Activated naive CD8-positive, alpha-beta T cell treated with anti-CD3 and anti-CD28 coated beads, Interleukin-2, amount 50 U/mL, for 16 hours (primary cell): ENCODE results near the gene SH3RF2.
"Not testable (repeated sequence)": the region's sequence is repeated elsewhere in the genome, so short reads cannot be mapped to it uniquely, and the experiment has no call there.

Experiments
- DNase-seq: peaks from one replicate; pipeline ENCODE4 v3.0.0-alpha.2; 2020; ENCODE audit warnings: low read depth, low spot score

SH3RF2 gene, protein sequence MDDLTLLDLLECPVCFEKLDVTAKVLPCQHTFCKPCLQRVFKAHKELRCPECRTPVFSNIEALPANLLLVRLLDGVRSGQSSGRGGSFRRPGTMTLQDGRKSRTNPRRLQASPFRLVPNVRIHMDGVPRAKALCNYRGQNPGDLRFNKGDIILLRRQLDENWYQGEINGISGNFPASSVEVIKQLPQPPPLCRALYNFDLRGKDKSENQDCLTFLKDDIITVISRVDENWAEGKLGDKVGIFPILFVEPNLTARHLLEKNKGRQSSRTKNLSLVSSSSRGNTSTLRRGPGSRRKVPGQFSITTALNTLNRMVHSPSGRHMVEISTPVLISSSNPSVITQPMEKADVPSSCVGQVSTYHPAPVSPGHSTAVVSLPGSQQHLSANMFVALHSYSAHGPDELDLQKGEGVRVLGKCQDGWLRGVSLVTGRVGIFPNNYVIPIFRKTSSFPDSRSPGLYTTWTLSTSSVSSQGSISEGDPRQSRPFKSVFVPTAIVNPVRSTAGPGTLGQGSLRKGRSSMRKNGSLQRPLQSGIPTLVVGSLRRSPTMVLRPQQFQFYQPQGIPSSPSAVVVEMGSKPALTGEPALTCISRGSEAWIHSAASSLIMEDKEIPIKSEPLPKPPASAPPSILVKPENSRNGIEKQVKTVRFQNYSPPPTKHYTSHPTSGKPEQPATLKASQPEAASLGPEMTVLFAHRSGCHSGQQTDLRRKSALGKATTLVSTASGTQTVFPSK

DNA sequence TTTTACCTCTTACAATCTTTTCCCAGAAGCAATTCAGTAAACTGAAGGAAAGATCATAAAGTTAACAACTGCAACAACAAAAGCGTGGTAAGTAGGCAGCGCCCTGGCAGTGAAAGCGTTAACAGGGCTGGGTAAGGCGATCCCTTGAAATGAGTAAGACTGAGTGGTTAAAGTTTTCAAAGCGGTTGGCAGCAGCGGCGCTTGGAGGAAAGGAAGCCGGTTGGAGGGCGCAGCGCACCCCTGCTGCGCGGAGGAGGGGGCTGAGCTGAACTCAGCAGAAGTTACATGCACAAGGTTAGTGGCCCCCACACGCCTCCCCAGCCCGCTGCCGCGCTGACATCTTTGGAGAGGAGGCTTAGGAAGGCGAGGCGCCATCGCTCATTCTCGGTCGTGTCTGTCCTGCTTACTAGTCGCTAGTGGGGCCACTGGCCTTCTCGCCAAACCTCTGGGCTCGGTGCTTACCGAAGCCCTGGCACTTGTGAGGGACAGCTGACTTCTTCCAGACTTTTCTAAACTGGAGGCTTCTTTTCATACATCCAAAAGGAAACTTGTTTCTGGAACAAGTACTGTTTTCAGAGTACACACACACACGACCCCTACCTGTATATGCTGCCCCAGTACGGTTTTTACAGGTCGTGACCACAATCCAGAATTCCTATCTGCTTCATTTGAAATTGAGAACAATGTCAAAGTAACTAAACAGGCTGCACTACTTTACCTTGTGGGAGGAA lies at the start of gene SH3RF2:
TSS of gene SH3RF2 (plus strand) at position 178 of the 731 bp plus-strand sequence. CDS start 1,351 bp downstream, outside the sequence.
- no peak for DNase-seq

DNA sequence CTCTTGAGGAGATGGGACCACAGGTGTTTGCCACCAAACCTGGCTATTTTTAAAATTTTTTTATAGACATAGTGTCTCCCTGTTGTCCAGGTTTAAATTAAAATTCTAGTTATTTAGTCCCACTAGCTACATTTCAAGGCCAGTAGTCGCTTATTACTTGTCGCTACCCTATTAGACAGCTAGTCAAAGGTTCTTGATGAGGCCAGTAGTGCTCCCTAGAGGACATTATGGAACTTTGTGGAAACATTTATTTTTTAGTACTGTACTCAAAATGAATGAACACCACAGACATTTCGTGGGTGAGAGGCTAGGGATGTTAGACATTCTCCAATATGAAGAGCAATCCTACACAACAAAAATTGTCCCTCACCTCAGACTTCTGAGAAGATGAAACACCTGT lies 49.2 kb upstream of the SH3RF2 start:
- DNase-seq, result no peak

DNA sequence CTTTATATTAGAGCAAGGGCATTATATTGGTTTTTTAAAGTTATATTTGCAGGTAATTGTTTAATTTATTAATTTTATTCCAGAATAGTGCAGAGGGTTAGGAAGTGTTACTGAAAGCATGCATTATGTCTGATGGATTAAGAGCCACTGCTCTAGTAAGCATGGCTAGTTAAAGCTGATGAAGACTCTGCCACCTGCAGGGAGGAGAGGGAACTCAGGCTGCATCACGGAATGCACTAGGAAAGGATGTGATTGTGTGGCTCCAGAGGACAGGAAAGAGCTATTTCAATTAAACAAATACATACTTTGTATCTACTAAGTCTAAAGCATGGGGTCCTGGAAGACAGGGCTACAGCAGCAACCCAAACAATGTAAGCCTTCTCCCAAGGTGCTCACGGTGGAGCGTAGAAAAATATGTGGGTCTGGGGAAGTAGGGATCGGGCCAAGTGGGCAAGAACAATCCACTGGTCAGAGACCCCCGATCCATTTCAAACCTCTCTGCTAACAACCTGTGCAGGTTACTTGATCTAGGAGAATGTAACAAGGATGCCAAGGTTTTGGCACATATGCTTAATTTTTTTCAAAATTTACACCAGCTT lies 48.3 kb upstream of the SH3RF2 start:
- no peak for DNase-seq

DNA sequence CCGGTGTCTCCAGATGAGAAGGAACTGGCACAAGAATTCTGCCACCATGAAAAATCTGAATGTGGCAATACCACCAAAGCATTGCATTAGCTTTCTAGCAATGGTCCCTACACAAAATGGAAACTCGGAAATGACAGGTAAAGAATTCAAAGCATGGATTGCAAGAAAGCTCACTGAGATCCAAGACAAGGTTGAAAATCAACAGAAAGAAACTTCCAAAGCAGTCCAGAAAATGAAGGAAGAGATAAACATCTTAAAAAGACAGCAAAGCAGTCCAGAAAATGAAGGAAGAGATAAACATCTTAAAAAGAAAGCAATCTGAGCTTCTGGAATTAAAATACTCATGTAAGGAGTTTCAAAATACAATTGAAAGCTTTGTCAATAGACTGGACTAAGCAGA lies 46.8 kb upstream of the SH3RF2 start:
- DNase-seq, result no peak

DNA sequence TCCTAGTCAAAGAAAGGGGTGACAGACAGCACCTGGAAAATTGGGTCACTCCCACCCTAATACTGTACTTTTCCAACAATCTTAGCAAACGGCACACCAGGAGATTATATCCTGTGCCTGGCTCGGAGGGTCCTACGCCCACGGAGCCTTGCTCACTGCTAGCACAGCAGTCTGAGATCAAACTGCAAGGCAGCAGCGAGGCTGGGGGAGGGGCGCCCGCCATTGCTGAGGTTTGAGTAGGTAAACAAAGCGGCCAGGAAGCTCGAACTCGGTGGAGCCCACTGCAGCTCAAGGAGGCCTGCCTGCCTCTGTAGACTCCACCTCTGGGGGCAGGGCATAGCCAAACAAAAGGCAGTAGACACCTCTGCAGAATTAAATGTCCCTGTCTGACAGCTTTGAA lies 45.0 kb upstream of the SH3RF2 start:
- not testable (repeated sequence) for DNase-seq

DNA sequence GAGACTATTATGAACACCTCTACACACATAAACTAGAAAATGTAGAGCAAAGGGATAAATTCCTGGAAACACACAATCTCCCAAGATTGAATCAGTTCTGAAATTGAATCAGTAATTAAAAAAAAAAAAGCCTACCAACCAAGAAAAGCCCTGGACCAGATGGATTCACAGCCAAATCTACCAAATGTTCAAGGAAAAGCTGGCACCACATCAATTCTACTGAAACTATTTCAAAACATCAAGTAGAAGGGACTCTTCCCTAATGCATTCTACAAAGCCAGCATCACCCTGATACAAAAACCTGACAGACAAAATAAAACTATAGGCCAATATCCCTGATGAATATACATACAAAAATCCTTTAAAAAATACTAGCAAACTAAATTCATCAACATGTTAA lies 38.2 kb upstream of the SH3RF2 start:
- no peak for DNase-seq

DNA sequence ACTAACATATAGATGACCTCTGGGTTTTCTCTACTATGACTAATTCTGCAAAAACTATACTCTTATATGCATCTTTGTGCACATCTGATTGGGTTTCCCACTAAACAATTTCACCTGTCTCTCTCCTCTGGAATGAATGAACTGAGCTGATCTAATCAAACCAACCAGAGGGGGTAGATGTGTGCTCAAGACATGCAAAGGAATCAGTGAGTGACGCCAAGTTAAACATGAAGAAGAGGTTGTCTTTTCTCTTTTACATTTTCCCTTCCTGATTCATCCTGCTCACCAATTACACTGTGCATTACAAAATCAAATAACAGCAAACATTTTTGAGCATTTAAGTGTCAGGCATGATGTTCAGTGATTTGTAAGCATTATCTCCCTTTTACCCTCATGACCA lies 34.0 kb upstream of the SH3RF2 start:
- no peak for DNase-seq

DNA sequence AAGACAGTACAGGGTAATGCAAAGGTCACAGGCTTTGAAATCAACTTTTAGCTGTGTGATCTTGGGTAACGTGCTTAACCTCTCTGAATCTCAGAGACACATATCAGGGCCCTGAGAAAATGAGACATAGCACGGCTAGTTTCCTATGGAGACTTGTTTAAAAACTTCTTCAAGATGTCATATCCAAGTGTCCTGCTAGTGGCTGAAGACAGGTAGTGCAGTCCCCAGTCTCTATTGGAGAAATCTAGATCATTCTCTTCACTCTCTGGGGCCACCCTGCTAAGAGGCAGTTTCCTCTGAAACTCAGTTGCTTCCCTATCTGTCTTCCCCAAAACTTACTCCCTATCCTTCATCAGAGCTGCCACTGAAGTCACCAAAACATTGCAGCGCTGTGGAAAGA lies 33.3 kb upstream of the SH3RF2 start:
- DNase-seq, result no peak

DNA sequence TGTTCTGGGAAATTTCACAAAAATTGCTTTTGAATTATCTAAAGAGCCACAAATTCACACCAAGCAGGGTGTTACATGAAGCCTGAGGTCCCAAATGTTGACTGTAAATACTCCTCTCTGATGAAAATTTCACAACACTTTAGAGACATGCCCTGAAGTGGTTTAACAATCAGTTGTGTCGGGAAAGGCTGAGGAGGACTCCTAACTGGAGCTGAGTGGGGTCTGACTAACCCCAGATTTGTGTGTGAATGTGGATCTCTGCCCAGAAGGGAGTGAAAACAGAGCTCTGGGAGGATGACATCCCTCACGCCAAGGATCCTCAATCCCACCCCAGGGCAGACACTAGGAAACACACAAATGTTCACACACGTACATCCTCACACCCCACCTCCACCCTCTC lies 32.5 kb upstream of the SH3RF2 start:
- no peak for DNase-seq

DNA sequence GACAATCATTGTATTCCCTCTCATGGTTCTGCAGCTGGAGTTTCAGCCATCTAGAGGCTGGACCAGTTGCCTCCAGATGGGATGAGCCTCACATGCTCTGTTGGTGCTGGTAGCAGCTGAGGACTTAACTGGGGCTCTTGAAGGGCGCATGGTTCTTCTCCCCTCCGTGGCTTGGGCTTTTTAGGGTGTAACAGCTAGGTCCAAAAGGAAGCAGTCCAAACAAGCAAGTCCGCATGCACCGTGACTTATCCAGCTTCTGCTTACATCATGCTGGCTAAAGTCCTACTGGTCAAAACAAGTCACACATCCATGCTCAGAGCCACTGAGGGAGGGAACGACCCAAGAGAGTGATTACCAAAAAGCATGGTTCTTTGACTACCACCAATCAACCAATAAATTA lies 31.6 kb upstream of the SH3RF2 start:
- no peak for DNase-seq

DNA sequence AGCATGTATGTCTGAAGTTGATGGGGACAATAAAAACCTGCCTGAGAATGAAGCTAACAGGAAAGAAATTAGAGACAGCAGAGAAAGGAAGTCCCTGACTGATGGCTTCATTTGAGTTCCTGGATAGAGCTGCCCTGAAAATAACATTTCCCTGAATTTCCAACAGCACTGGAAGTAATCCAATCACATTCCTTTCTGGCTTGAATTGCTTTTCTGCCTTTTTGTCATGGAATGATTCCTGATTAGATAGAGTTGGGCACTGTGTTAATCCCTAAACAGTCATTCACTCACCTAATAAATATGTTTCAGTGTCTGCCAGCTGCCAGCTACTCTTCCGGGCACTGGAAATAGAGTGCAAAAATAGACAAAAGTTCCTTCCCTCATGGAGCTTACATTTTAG lies 30.0 kb upstream of the SH3RF2 start:
- no peak for DNase-seq

DNA sequence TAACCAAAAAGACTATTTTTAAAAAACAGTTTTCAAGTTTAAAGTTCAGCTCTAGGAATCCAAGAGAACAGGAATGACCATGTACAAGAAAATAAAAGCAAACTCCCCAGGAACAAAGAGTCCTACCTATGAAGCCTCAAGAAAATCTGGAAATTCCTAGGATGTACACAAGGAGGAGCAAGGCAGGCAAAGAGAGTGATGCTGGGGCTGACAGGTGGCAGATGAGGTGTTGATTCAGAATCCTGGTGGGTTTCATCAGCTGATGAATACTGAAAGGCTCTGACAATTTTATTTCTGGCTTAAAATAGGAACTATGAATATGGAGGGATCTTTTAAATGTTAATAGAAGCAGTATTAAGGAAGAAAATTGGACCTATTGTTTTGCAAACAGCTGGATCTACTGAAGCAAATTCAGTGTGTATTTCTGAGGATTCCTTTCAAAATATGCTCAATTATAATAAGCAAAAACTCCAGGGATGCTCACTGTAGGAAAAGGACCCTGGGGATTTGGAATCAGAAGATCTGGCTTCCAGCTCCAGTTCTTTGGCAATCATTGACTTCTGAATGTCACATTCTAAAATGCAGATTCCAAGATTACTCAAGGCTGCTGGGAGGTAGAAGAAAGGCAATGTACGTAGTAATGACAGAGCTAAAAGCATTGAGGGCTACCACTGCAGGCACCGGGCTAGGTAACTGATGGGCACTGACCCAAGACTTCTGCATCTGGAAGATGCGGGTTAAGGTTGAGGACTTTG lies 28.0 kb upstream of the SH3RF2 start:
- no peak for DNase-seq

DNA sequence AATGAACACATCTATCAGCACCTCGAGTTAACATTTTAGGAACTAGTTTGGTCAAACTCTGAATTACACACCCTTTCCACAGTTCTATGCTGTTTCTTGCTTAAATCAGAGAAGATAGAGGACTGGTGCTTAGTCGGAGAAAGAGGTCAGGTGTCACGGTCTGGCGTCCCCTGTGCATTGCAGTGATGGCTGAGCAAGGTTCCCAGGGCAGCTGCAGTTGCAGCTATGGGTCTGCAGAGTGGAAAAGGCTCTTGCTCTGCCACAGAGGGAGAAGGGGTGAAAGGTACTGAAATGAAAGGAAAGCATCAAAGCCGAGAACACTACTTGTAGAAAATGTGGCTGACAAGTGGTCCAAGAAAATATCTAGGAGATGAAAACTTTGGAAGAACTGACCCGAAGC lies 25.2 kb upstream of the SH3RF2 start:
- DNase-seq, result no peak

DNA sequence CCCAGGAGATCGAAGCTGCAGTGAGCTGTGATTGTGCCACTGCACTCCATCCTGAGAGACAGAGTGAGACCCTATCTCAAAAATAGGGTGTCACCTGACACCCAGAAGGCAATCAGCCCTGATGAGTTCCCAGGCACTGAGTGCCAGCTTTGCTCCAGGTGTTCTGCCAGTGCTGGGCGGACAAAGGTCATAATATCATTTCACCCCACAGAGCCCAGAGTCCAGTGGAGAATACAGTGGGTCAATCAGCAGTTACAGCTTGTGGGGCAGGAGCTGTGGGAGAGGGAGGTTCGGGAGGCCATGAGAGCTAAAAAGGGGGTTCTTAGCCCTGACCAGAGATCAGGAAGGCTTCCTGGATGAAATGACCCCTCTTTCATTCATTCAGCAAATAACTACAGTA lies 24.4 kb upstream of the SH3RF2 start:
- DNase-seq, result no peak

DNA sequence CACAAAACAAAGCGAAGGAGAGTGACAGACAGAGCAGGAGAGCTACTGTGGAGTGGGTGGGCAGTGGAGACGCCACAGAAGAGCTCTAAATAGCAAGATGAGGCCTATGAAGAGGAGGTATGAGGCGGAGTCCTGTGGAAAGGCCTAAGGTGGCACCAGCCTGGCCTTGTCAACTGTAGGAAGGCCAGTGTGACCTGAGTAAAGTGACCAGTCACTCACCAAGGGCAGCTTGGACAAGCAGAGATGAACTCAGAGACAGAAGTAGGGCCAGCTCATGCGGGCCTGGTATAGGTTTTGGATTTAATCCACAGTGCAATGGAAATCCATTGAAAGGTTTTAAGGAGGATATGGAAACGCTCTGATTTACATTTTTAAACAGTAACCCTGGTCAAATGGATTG lies 23.8 kb upstream of the SH3RF2 start:
- no peak for DNase-seq

DNA sequence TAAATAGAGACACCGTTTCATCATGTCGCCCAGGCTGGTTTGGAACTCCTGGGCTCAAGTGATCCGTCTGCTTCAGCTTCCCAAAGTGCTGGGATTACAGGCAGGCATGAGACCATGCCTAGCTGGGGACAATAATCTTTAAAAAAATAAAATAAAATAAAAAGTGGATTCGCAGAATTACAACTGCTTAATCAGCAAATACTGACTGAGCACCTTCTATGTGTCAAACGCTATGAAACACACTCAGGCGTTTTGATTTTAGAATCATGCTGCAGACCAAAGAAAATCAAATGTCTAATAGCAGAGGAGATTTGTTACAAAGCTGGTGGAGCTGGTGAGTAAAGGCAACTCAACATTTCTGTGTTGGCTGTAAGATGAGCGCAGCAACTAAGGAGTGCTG lies 22.7 kb upstream of the SH3RF2 start:
- DNase-seq, result no peak

DNA sequence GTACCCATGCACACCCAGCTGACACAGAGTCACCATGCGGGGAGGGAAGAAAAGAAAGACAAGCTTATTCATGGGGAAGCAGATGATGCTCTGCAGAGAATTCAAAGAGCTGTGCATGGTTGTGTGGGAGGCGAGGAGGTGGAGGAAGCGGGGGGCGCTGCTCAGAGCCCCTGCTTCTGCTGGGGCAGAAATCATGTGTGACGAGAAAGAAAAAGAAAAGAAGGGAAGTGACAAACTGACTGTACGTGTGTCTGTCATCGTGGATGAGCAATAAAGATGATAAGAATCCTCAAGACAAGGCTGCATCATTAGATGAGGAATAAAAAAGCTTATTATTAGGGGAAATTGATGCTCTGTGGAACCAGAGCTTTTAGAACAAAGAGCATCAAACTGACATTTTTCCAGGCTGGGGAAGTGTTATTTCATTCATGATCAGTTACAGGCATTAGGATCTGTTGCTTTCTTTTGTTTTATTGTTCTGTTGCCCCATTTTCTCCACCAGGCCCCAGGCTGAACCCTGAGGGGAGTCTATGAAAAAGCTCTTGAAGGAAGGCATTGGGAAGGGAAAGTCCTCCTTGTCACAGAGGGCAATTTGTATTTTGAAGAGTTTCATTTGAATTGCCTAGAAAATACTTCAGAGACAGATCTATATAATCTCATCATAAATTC lies 20.3 kb upstream of the SH3RF2 start:
- DNase-seq, result no peak

DNA sequence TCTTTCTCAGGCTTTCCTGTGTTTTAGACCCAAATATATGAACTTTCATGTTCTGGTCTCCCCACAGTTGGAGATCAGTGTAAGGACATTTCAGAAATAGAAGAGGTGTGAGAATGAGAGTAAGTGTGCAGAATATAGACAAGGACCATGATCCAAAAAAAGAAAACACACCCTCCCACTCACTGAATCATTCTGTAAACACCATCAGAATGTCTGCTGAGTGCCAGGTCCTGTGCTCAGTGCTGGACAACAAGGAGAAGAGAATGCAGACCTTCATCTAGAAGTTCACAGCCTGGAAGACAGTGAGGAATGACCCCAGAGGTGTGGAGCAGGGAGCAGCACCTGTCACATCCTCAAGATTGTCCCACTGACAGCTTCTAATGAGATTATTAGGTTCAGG lies 19.1 kb upstream of the SH3RF2 start:
- no peak for DNase-seq

DNA sequence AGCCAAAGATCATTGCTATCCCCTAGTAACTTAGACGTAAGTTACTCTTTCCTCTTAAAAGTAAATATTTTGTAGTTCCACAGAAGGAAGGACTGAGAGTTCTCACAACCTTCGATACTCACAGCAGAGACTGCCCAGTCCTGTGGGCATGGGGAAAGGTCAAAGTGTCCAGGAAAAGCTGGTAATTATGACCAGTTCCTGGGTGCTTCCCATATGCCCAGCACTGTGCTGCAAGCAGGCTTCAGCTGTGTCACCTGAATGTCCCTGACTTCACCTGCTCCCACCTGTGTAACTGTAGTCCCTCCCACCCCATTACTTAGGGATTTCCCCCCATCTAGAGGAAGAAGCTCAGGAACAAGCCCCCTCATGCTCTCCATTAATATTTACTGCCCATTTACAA lies 18.0 kb upstream of the SH3RF2 start:
- no peak for DNase-seq

DNA sequence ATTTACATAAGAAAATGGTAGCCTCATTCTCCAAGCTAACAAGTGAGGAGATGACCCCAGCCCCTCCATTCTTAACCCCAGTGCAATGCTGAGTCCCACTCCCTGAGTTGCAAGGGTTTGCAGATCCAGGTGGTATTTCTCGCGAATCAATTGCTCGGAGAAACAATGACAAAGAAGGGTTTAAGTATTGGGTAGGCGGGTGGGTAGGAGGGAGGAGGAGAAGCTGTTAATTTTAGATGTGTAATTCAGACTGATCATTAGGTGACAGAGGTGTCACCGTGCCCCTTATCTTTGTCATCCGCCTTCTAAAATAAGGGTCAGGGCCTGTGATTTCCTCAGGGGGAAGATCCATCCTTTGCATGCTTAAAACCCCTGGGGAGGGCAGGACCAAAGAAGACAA lies 17.0 kb upstream of the SH3RF2 start:
- DNase-seq, result no peak
